IMR-90 (cell line): ENCODE results near the gene TTC27. TPM values are rescaled to one million over a fixed set of nuclear protein-coding genes. Genes with fewer than 3 reads are reported as not detected.

Experiments used
- ATAC-seq: fragments of 200-7000 bp; cut with Tn5 transposase; 2 replicates; pipeline ENCODE4 v1.9.1; 2020; ENCODE audit warnings: low read depth, mild to moderate bottlenecking, moderate library complexity
- BruUV-seq: library from RNA; stranded (reverse); fragments of 400-500 nt; replicated peaks from 2 replicates; lab custom pipeline; 2021; lab: Mats Ljungman, UMichigan
- CTCF ChIA-PET: fragments of 300-600 bp; formaldehyde crosslinking; extraction: SDS; loops from one replicate; lab custom pipeline; 2021; ENCODE audit warnings: antibody characterized with exemption; lab: Yijun Ruan, JAX
- POLR2A ChIA-PET: fragments of 300-600 bp; sonication (Branson Sonifier 250); formaldehyde crosslinking; loops from one replicate; lab custom pipeline; 2022; ENCODE audit warnings: antibody characterized with exemption; ENCODE audit not compliant: unreplicated experiment; lab: Charles Lee
- DNase-seq: peaks from one replicate; pipeline ENCODE4 v3.0.0; 2013
- H2AFZ ChIP-seq: replicated peaks from 2 replicates; pipeline ENCODE3; 2013; ENCODE audit warnings: low read length, mild to moderate bottlenecking; ENCODE audit not compliant: poor library complexity
- H2AK5ac ChIP-seq: 2 replicates; pipeline ENCODE4 v1.6.1; 2013; ENCODE audit warnings: low read depth, low read length, inconsistent platforms
- H2AK9ac ChIP-seq: replicated peaks from 2 replicates; pipeline ENCODE3; 2013; ENCODE audit warnings: mild to moderate bottlenecking, low read depth, low read length, moderate library complexity; ENCODE audit not compliant: poor library complexity
- H2BK120ac ChIP-seq: 2 replicates; pipeline ENCODE4 v1.6.1; 2013; ENCODE audit warnings: low read depth, low read length, inconsistent platforms
- H2BK15ac ChIP-seq: 3 replicates; pipeline ENCODE4 v1.6.1; 2013; ENCODE audit warnings: low read depth, low read length, inconsistent platforms
- H2BK20ac ChIP-seq: 2 replicates; pipeline ENCODE4 v1.6.1; 2013; ENCODE audit warnings: low read depth, mild to moderate bottlenecking, inconsistent platforms, low read length, moderate library complexity
- H2BK5ac ChIP-seq: 2 replicates; pipeline ENCODE4 v1.6.1; 2013; ENCODE audit warnings: mild to moderate bottlenecking, low read depth, low read length, inconsistent platforms; ENCODE audit not compliant: poor library complexity, severe bottlenecking
- H3K14ac ChIP-seq: replicated peaks from 2 replicates; pipeline ENCODE4 v1.6.1; 2013; ENCODE audit warnings: low read depth, low read length, inconsistent platforms
- H3K18ac ChIP-seq: 2 replicates; pipeline ENCODE4 v1.6.1; 2013; ENCODE audit warnings: low read depth, low read length, control low read depth
- H3K23ac ChIP-seq: 2 replicates; pipeline ENCODE4 v1.6.1; 2013; ENCODE audit warnings: low read depth, low read length, inconsistent platforms
- H3K27ac ChIP-seq: 2 replicates; pipeline ENCODE4 v1.5.1; 2013; ENCODE audit warnings: mild to moderate bottlenecking, control low read depth, low read length; ENCODE audit not compliant: insufficient read depth
- H3K27me3 ChIP-seq: 2 replicates; pipeline ENCODE4 v1.6.1; 2013; ENCODE audit warnings: low read length; ENCODE audit not compliant: control insufficient read depth, insufficient read depth
- H3K36me3 ChIP-seq: 2 replicates; pipeline ENCODE4 v1.6.1; 2013; ENCODE audit warnings: low read length, mixed read lengths; ENCODE audit not compliant: control insufficient read depth, insufficient read depth
- H3K4ac ChIP-seq: 2 replicates; pipeline ENCODE4 v1.6.1; 2013; ENCODE audit warnings: low read depth, low read length, inconsistent platforms
- H3K4me1 ChIP-seq: 2 replicates; pipeline ENCODE4 v1.6.1; 2013; ENCODE audit warnings: low read length, mixed read lengths; ENCODE audit not compliant: control insufficient read depth, insufficient read depth
- H3K4me2 ChIP-seq: 2 replicates; pipeline ENCODE4 v1.6.1; 2013; ENCODE audit warnings: low read depth, mild to moderate bottlenecking, control low read depth, low read length, moderate library complexity
- H3K4me3 ChIP-seq: 2 replicates; pipeline ENCODE4 v1.5.1; 2013; ENCODE audit warnings: low read depth, mild to moderate bottlenecking, control low read depth, low read length, moderate library complexity; ENCODE audit not compliant: insufficient read depth
- H3K56ac ChIP-seq: 2 replicates; pipeline ENCODE4 v1.6.1; 2013; ENCODE audit warnings: low read length, inconsistent platforms; ENCODE audit not compliant: insufficient read depth; ENCODE audit errors: extremely low read depth
- H3K79me1 ChIP-seq, 2 experiments: 2 replicates each; pipeline ENCODE4 v1.6.1; 2013; ENCODE audit warnings: low read length in 2 of 2, inconsistent platforms in 1 of 2, low read depth in 1 of 2
- H3K9ac ChIP-seq: 2 replicates; pipeline ENCODE4 v1.6.1; 2013; ENCODE audit warnings: low read depth, low read length, control low read depth
- H3K9me1 ChIP-seq: 2 replicates; pipeline ENCODE4 v1.6.1; 2013; ENCODE audit warnings: low read length, inconsistent platforms; ENCODE audit not compliant: insufficient read depth
- H3K9me3 ChIP-seq: 2 replicates; pipeline ENCODE4 v1.6.1; 2013; ENCODE audit warnings: low read length; ENCODE audit not compliant: control insufficient read depth, insufficient read depth
- H4K20me1 ChIP-seq: 2 replicates; pipeline ENCODE4 v1.6.1; 2013; ENCODE audit warnings: low read length, inconsistent platforms; ENCODE audit not compliant: insufficient read depth
- H4K5ac ChIP-seq: 2 replicates; pipeline ENCODE4 v1.6.1; 2013; ENCODE audit warnings: mild to moderate bottlenecking, low read depth, low read length, control low read depth
- H4K8ac ChIP-seq, 2 experiments: 2 replicates each; pipeline ENCODE4 v1.6.1; 2013; ENCODE audit warnings: low read depth in 2 of 2, low read length in 2 of 2, control low read depth in 1 of 2, inconsistent platforms in 1 of 2
- H4K91ac ChIP-seq: 2 replicates; pipeline ENCODE4 v1.6.1; 2013; ENCODE audit warnings: low read depth, low read length, inconsistent platforms; ENCODE audit not compliant: insufficient read depth
- CTCF ChIP-seq: conservative IDR thresholded peaks from 2 replicates; pipeline ENCODE4 v1.5.1; 2012; ENCODE audit warnings: mild to moderate bottlenecking, low read depth, low read length, improper control_type of control experiment
- MAZ ChIP-seq: IDR thresholded peaks from 2 replicates; pipeline ENCODE4 v1.6.1; 2012; ENCODE audit warnings: low read depth, mild to moderate bottlenecking, low read length, improper control_type of control experiment, moderate library complexity, borderline replicate concordance
- MXI1 ChIP-seq: IDR thresholded peaks from 2 replicates; pipeline ENCODE4 v1.6.1; 2012; ENCODE audit warnings: low read depth, mild to moderate bottlenecking, low read length, moderate library complexity, borderline replicate concordance
- NFE2L2 ChIP-seq: fragments of 150-350 bp; IDR thresholded peaks from 2 replicates; pipeline ENCODE4 v1.6.1; 2016; ENCODE audit warnings: low read depth, mild to moderate bottlenecking, low read length
- POLR2A ChIP-seq: IDR thresholded peaks from 2 replicates; pipeline ENCODE4 v1.6.1; 2012; ENCODE audit warnings: mild to moderate bottlenecking, low read depth, low read length
- RAD21 ChIP-seq: IDR thresholded peaks from 2 replicates; pipeline ENCODE4 v1.6.1; 2012; ENCODE audit warnings: low read length, improper control_type of control experiment
- RCOR1 ChIP-seq: IDR thresholded peaks from 2 replicates; pipeline ENCODE4 v1.6.1; 2012; ENCODE audit warnings: mild to moderate bottlenecking, low read length, improper control_type of control experiment; ENCODE audit not compliant: insufficient replicate concordance
- WGBS, 2 experiments: methylation state at CpG; one replicate each; pipeline versions ENCODE4 v1.1.5 to v1.1.7; 2013; ENCODE audit warnings: missing lambda C conversion rate in 2 of 2; ENCODE audit not compliant: insufficient read length in 1 of 2; ENCODE audit errors: extremely low coverage in 2 of 2; 5-methylcytosine and 5-hydroxymethylcytosine counted together
- dilution Hi-C: fragments of 300-500 bp; cut with HindIII; formaldehyde crosslinking; loops from one replicate; pipeline ENCODE4 v1.14.3; 2018; ENCODE audit warnings: low sequenced_read_pairs; ENCODE audit not compliant: unreplicated experiment
- in situ Hi-C: fragments of 300-500 bp; cut with MboI; formaldehyde crosslinking; loops from 3 replicates; pipeline ENCODE4 v1.14.3; 2019; ENCODE audit warnings: low sequenced_read_pairs, inconsistent platforms, mixed read lengths
- intact Hi-C: fragments of 100-400 bp; cut with micrococcal nuclease; formaldehyde crosslinking; loops from 2 replicates; pipeline ENCODE4 v1.10.0; 2022
- polyA plus RNA-seq, 3 experiments: library from polyadenylated mRNA; depleted of rRNA; stranded (reverse); fragments of >200 nt; gene quantifications; 2 replicates each; pipeline ENCODE4 v1.2.3, GENCODE V29; 2012; ENCODE audit warnings: low replicate concordance in 1 of 3
- total RNA-seq: library from RNA; depleted of rRNA; stranded (reverse); fragments of >200 nt; gene quantifications from 2 replicates; pipeline ENCODE4 v1.2.3, GENCODE V29; 2012
- TF ChIP-seq, protein P1 (sequence below): fragments of 150-350 bp; IDR thresholded peaks from 2 replicates; pipeline ENCODE4 v1.6.1; 2016; ENCODE audit warnings: low read depth, mild to moderate bottlenecking, low read length, moderate library complexity, borderline replicate concordance

The TTC27 gene
- total and polyA plus RNA-seq, 2 of the 4 experiments (the other 2 are of a cell fraction) = 12.7 to 30.5 TPM

DNA sequence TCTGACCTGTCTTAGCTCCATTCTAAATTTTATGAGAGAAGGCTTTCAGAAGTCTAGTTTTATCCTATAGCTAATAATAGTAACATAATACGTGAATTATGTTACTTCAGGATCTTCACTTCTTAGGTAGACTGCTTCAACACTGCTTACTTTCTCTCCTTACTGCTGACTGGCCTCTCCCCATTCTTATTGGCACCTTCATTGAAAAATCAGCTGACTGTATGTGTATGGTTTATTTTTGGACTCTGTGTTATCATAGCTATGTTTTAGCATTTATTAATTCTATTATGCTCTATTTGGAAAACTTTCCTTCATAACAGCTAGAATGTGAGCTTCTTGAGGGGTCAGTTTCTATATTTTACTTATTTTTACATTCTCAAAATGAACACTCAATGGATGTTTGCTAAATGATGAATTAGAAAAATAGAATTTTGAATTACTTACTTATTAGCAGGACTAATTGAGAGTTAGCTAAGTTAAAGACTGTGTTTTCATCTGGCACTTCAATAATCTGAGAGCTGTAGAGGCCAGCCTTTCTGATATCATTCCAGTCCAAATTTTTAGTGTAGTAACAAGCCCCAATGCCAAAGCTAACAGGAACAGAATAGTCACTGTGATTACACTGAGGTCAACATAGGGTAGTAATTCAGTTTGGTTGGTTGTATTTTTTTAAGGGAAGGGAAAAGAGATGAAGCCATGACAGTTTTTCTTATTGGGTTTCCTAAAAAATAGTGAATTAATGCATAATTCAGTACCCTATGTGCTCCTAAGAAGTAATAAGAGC lies 92.3 kb downstream of the TTC27 start:
- Histone ChIP-seq H4K8ac (no peak overlapping the region), H3K56ac (no peak overlapping the region), H3K4me2 (no peak overlapping the region), H2AK9ac (no peak overlapping the region), H3K4ac (no peak overlapping the region), H3K9me3 (no peaks in the 10 kb centered on the region), H3K27me3 (no peaks in the 10 kb centered on the region), H2AFZ (no peak overlapping the region), H4K20me1 (no peaks in the 10 kb centered on the region), H4K91ac (no peak overlapping the region), H3K79me1 (peaks cover 4 to 9% of the 10 kb centered on the region in 2 experiments; a peak in 3 of 4 replicates), H3K27ac (no peak overlapping the region), H2BK20ac (no peak overlapping the region), H3K4me1 (peaks cover 2% of the 10 kb centered on the region), H4K5ac (no peak overlapping the region), H2BK120ac (no peak overlapping the region), H3K4me3 (no peak overlapping the region), H3K14ac (no peak overlapping the region), H3K9ac (no peak overlapping the region), H3K9me1 (no peaks in the 10 kb centered on the region), H3K18ac (no peak overlapping the region), H2AK5ac (no peak overlapping the region), H3K23ac (no peak overlapping the region), H2BK5ac (no peak overlapping the region), H2BK15ac (no peak overlapping the region), H3K36me3 (no peaks in the 10 kb centered on the region; the same call in 1 of the 2 replicates)
- dilution Hi-C loops (no loop called here), in situ Hi-C loops (no loop called here), intact Hi-C loops (no loop called here)
- no peak for DNase-seq
- ChIA-PET CTCF (interaction anchor here (0.5 kb wide), 1 partner anchor 98 kb away, joined by 8 read pairs; no protein-coding TSS in a partner anchor), POLR2A (interaction anchor here (0.6 kb wide), 1 partner anchor 14 kb away, joined by 3 read pairs; no protein-coding TSS in a partner anchor)
- no peak for TF ChIP-seq MAZ
- TF ChIP-seq MXI1 = no peak
- TF ChIP-seq, protein P1, sequence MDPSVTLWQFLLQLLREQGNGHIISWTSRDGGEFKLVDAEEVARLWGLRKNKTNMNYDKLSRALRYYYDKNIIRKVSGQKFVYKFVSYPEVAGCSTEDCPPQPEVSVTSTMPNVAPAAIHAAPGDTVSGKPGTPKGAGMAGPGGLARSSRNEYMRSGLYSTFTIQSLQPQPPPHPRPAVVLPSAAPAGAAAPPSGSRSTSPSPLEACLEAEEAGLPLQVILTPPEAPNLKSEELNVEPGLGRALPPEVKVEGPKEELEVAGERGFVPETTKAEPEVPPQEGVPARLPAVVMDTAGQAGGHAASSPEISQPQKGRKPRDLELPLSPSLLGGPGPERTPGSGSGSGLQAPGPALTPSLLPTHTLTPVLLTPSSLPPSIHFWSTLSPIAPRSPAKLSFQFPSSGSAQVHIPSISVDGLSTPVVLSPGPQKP = no peak
- TF ChIP-seq RCOR1 = no peak
- TF ChIP-seq RAD21 = no peak
- TF ChIP-seq POLR2A = no peak
- TF ChIP-seq NFE2L2 = no peak
- TF ChIP-seq CTCF = no peak
- no CpG with 5 or more reads among the region's 1 CpG for WGBS, 2 experiments
- no peak for ATAC-seq
- no TSS peak for BruUV-seq
